ENCODE data around the gene FLAD1.

The FLAD1 gene

DNA sequence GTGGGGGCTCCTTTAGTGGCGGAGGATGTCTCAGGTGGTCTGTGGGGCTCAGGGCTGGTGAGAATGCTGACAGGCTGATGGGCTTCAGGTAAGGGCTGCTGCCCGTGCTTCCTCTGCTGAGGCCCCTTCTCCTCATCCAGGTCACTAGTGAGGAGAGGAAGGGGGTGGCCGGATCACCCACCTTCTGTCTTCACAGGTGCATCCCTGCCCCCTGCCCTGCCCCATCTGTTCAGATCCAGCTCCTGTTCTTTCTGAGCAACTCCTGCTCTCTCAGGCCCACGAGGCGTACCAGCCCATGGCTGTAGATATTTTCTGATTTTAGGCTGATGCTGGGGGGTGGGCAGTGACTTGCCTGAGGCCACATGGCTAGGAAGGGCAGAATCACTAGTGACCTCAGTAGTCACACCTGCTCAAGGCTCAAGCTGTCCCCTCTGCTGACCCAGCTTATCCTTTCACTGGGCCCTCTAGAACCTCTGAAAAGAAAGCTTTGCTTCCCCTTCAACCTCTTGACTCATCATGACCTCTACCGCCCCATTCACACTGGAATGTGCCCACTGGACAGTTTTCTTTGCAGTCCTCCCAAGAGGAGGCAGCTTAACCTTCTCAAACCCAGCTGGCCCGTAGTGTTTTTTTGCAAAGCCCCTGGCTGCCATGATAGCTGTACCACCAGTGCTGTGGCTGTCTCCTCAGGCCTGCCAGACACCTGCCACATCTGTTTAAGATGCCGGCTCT, 35.6 kb downstream of the FLAD1 start:
- H3K27ac ChIP-seq (ENCODE audit: extremely low read depth, low read depth, low read length): no peak overlapping the region
- TF ChIP-seq, protein P1, sequence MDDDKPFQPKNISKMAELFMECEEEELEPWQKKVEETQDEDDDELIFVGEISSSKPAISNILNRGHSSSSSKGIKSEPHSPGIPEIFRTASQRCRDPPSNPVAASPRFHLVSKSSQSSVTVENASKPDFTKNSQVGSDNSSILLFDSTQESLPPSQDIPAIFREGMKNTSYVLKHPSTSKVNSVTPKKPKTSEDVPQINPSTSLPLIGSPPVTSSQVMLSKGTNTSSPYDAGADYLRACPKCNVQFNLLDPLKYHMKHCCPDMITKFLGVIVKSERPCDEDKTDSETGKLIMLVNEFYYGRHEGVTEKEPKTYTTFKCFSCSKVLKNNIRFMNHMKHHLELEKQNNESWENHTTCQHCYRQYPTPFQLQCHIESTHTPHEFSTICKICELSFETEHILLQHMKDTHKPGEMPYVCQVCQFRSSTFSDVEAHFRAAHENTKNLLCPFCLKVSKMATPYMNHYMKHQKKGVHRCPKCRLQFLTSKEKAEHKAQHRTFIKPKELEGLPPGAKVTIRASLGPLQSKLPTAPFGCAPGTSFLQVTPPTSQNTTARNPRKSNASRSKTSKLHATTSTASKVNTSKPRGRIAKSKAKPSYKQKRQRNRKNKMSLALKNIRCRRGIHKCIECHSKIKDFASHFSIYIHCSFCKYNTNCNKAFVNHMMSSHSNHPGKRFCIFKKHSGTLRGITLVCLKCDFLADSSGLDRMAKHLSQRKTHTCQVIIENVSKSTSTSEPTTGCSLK (tag by site-specific recombination; IDR thresholded peaks at IDR 0.05): no peak
- TF ChIP-seq SCRT1 (tag by site-specific recombination; IDR thresholded peaks at IDR 0.05; ENCODE audit: borderline replicate concordance) (no peak), HOXC10 (CRISPR knock-in tag; IDR thresholded peaks at IDR 0.05) (no peak), ZNF48 (tag by site-specific recombination; IDR thresholded peaks at IDR 0.05) (no peak), ZFP41 (tag by site-specific recombination; IDR thresholded peaks at IDR 0.05; ENCODE audit: borderline replicate concordance) (no peak), ZNF473 (tag by site-specific recombination; IDR thresholded peaks at IDR 0.05) (no peak), ZNF707 (tag by site-specific recombination; IDR thresholded peaks at IDR 0.05) (no peak), ZNF394 (tag by site-specific recombination; IDR thresholded peaks at IDR 0.05; ENCODE audit: borderline replicate concordance) (no peak), ZIC2 (tag by site-specific recombination; IDR thresholded peaks at IDR 0.05) (no peak), PRDM1 (tag by site-specific recombination; IDR thresholded peaks at IDR 0.05) (no peak), ZNF791 (tag by site-specific recombination; IDR thresholded peaks at IDR 0.05) (no peak), ZNF16 (tag by site-specific recombination; IDR thresholded peaks at IDR 0.05; ENCODE audit: low read depth) (no peak), ZNF157 (tag by site-specific recombination; IDR thresholded peaks at IDR 0.05) (no peak), ZBTB48 (tag by site-specific recombination; IDR thresholded peaks at IDR 0.05) (no peak)
- TF ChIP-seq, protein P2, sequence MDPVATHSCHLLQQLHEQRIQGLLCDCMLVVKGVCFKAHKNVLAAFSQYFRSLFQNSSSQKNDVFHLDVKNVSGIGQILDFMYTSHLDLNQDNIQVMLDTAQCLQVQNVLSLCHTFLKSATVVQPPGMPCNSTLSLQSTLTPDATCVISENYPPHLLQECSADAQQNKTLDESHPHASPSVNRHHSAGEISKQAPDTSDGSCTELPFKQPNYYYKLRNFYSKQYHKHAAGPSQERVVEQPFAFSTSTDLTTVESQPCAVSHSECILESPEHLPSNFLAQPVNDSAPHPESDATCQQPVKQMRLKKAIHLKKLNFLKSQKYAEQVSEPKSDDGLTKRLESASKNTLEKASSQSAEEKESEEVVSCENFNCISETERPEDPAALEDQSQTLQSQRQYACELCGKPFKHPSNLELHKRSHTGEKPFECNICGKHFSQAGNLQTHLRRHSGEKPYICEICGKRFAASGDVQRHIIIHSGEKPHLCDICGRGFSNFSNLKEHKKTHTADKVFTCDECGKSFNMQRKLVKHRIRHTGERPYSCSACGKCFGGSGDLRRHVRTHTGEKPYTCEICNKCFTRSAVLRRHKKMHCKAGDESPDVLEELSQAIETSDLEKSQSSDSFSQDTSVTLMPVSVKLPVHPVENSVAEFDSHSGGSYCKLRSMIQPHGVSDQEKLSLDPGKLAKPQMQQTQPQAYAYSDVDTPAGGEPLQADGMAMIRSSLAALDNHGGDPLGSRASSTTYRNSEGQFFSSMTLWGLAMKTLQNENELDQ (tag by site-specific recombination; IDR thresholded peaks at IDR 0.05; ENCODE audit: low read depth): no peak
- TF ChIP-seq, protein P3, sequence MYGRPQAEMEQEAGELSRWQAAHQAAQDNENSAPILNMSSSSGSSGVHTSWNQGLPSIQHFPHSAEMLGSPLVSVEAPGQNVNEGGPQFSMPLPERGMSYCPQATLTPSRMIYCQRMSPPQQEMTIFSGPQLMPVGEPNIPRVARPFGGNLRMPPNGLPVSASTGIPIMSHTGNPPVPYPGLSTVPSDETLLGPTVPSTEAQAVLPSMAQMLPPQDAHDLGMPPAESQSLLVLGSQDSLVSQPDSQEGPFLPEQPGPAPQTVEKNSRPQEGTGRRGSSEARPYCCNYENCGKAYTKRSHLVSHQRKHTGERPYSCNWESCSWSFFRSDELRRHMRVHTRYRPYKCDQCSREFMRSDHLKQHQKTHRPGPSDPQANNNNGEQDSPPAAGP (tag by site-specific recombination; IDR thresholded peaks at IDR 0.05): no peak
- TF ChIP-seq, protein P4, sequence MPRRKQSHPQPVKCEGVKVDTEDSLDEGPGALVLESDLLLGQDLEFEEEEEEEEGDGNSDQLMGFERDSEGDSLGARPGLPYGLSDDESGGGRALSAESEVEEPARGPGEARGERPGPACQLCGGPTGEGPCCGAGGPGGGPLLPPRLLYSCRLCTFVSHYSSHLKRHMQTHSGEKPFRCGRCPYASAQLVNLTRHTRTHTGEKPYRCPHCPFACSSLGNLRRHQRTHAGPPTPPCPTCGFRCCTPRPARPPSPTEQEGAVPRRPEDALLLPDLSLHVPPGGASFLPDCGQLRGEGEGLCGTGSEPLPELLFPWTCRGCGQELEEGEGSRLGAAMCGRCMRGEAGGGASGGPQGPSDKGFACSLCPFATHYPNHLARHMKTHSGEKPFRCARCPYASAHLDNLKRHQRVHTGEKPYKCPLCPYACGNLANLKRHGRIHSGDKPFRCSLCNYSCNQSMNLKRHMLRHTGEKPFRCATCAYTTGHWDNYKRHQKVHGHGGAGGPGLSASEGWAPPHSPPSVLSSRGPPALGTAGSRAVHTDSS (tag by site-specific recombination; IDR thresholded peaks at IDR 0.05): no peak
- ChIA-PET POLR2A (interaction anchor here (0.7 to 2.2 kb wide), 2 partner anchors 32 to 46 kb away, joined by 3 to 8 read pairs; partner anchors contain the start of gene ADAM15), CTCF (interaction anchor here (0.7 to 3.3 kb wide), 17 partner anchors 12 to 816 kb away, joined by 3 to 38 read pairs (median 5); partner anchors contain the start of genes DCST1, DCST2, FLAD1 and LENEP)
- H3K4me1 ChIP-seq (ENCODE audit: control insufficient read depth, insufficient read depth, low read length): 0 out of 2 replicates have a peak, but pooled peaks cover 3% of the 10 kb centered on the region
- no peak overlapping the region for H3K4me3 ChIP-seq (ENCODE audit: low read depth, low read length)
- H3K36me3 ChIP-seq (ENCODE audit: control insufficient read depth in 2 of 2, insufficient read depth in 1 of 2, low read length in 2 of 2): peaks cover 0 to 30% of the 10 kb centered on the region in 2 experiments; a peak in 1 of 3 replicates
- no peaks in the 10 kb centered on the region for H3K9me3 ChIP-seq (ENCODE audit: control insufficient read depth, insufficient read depth, low read depth, low read length)

Data from HEK293 (cell line).